ENCODE measurements around the gene C1orf74. TPM values are rescaled to one million over a fixed set of nuclear protein-coding genes. Genes with fewer than 3 reads are reported as not detected.

Gene C1orf74
- total and polyA plus RNA-seq, 8 donors, result 1.8 to 3.4 (median 3.1) TPM

DNA sequence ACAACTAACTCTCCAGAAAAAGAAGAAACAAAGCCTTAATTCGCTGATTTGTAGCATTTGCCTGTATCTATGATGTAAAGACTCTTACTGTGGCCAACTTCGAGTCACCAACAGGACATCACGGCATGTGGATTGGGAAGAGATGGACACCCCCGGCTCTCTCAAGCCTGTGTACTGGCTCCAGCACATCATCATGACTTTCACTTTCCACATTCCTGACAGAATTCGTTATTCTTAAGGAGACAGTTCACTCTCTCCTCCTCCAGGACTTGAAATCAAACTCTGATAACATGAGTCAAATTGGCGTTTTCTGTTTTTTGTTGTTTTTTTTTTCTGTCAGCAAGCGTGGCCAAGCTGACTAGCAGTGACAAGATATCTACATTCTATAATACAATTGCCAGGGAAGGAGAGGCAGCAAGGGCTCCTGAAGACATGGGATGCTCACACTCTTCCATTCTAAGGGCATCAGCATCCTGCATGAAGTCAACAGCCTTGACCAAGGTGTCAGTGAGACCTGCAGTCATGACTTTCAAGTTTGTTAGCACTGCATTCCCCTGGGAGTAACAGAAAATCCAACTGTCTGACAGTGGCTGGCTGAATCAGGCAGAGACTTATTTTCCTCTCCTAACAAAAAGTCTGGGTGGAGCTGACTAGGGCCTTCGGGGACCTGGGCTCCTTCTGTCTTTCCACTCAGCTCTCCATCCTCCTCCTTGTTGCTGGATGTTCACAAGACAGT, 41.8 kb downstream of the C1orf74 start:
- peak in 2 of 4 donors; percentile 26 to 54 for DNase-seq
- Histone ChIP-seq H3K36me3 (no peaks in the 10 kb centered on the region), H3K4me1 (peaks cover 0 to 6% of the 10 kb centered on the region in 2 donors), H3K27ac (peak overlapping the region in 1 of 2 donors; percentile 57), H3K9me3 (no peaks in the 10 kb centered on the region), H3K4me3 (no peak overlapping the region), H3K27me3 (no peaks in the 10 kb centered on the region)
- intact Hi-C loops (cut with DNase I), result no loop called here
- TF ChIP-seq, protein P1, sequence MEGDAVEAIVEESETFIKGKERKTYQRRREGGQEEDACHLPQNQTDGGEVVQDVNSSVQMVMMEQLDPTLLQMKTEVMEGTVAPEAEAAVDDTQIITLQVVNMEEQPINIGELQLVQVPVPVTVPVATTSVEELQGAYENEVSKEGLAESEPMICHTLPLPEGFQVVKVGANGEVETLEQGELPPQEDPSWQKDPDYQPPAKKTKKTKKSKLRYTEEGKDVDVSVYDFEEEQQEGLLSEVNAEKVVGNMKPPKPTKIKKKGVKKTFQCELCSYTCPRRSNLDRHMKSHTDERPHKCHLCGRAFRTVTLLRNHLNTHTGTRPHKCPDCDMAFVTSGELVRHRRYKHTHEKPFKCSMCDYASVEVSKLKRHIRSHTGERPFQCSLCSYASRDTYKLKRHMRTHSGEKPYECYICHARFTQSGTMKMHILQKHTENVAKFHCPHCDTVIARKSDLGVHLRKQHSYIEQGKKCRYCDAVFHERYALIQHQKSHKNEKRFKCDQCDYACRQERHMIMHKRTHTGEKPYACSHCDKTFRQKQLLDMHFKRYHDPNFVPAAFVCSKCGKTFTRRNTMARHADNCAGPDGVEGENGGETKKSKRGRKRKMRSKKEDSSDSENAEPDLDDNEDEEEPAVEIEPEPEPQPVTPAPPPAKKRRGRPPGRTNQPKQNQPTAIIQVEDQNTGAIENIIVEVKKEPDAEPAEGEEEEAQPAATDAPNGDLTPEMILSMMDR (IDR thresholded peaks at IDR 0.05), result no peak
- peak; percentile 59 for ATAC-seq

DNA sequence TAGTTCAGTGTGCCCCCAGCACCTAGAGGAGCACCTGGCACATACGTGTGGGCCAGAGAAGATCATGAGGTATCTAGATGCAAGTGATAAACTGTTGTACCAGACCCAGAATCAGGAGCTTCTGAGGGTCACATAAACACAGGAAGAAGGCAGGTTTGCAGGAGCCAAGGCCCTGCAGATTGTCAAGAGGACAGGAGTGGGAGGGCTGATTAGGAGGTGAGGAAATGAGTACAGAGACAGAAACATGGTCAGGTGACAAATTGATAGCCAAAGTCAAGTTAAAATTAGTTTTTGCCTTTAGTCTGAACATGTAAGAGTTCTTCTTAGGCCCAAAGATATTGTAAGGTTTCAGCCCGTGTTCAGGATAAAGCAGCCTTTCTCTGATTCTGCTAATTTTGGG, 42.5 kb downstream of the C1orf74 start:
- ATAC-seq, result no peak
- TF ChIP-seq, protein P1 (IDR thresholded peaks at IDR 0.05), result no peak
- H3K27me3 ChIP-seq, result no peaks in the 10 kb centered on the region
- no peaks in the 10 kb centered on the region for H3K9me3 ChIP-seq
- no peaks in the 10 kb centered on the region for H3K36me3 ChIP-seq
- peak overlapping the region in 1 of 2 donors; percentile 57 for H3K27ac ChIP-seq
- no peak for DNase-seq
- intact Hi-C loops (cut with DNase I), result no loop called here
- H3K4me1 ChIP-seq, result no peaks in the 10 kb centered on the region
- no peak overlapping the region for H3K4me3 ChIP-seq

DNA sequence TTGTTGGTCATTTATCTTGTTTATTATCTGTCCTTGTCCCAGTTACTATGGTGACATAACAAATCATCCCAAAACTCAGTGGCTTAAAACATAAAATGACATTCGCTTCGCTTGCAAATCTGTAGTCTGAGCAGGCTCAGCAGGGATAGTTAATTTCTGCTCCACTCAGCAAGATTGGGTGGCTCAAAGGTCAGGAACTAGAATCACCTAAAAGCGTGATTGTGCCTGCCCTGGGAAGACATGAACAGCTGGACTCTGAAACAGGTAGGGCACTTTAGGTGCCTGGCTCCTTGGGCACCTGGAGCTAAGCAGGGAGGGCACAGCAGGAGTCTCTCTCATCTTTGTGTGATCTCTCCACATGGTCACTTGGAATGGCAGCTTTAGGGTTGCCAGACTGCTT, 43.2 kb downstream of the C1orf74 start:
- Histone ChIP-seq H3K4me3 (no peak overlapping the region), H3K4me1 (no peaks in the 10 kb centered on the region), H3K36me3 (no peaks in the 10 kb centered on the region), H3K27me3 (no peaks in the 10 kb centered on the region), H3K9me3 (no peaks in the 10 kb centered on the region), H3K27ac (no peak overlapping the region)
- no peak for DNase-seq
- TF ChIP-seq, protein P1 (IDR thresholded peaks at IDR 0.05), result no peak
- no peak for ATAC-seq
- intact Hi-C loops (cut with DNase I), result no loop called here

DNA sequence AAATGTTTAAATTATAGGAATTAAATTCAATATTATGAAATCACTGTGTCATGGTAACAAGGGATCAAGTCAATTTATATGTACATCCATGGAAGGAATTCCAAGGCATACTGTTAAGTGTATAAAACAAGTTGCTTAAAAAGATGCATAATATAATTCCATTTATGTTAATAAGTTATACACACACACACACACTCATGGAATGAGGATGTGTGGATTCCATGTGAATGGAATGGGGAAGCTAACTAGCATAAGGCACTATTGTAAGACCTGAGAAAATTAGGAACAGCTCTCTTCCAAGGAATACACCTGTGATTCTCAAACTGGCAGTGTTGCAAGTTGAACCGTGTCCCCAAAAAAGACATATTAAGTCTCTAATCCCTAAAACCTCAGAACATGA, 46.1 kb downstream of the C1orf74 start:
- no peaks in the 10 kb centered on the region for H3K27me3 ChIP-seq
- H3K27ac ChIP-seq, result no peak overlapping the region
- H3K4me3 ChIP-seq, result no peak overlapping the region
- H3K36me3 ChIP-seq, result no peaks in the 10 kb centered on the region
- DNase-seq, result no peak
- no peaks in the 10 kb centered on the region for H3K9me3 ChIP-seq
- H3K4me1 ChIP-seq, result no peaks in the 10 kb centered on the region
- intact Hi-C loops (cut with DNase I), result no loop called here
- no peak for ATAC-seq
- TF ChIP-seq, protein P1 (IDR thresholded peaks at IDR 0.05), result no peak

DNA sequence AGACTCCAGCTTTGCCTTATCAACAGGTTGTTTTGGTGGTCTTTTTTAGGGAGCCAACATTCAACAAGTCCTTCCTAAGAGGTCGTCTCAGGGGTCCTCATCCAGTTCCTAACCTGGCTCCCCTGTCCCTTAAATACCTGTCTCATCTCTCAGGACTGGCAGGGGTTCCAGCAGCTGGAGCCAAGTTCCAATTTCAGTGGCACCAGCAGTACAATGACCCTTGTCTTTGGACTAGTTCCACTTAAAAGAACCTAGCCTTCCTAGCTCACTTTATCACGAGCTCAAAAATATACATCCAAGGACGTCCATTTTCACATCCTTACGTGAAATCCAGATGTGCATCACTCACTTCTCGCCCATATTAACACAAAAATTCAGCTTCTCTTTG, 47.2 kb downstream of the C1orf74 start:
- TF ChIP-seq, protein P1 (IDR thresholded peaks at IDR 0.05), result no peak
- no peaks in the 10 kb centered on the region for H3K4me1 ChIP-seq
- intact Hi-C loops (cut with DNase I), result no loop called here
- DNase-seq (no peak), ATAC-seq (no peak)
- H3K27me3 ChIP-seq, result no peaks in the 10 kb centered on the region
- no peak overlapping the region for H3K4me3 ChIP-seq
- H3K27ac ChIP-seq, result no peak overlapping the region
- H3K36me3 ChIP-seq, result no peaks in the 10 kb centered on the region
- no peaks in the 10 kb centered on the region for H3K9me3 ChIP-seq

Data from left lung (tissue), 10 donors.